ENCODE results near the gene MT2A.

- TF ChIP-seq POLR2A (IDR thresholded peaks at IDR 0.05; ENCODE audit: low read depth) (no peak), CTCF (IDR thresholded peaks at IDR 0.05) (no peak), EP300 (IDR thresholded peaks at IDR 0.05) (no peak)
Observed at GRCh38 chr16:56641166-56641565, 32.8 kb downstream of the MT2A start.
